Cerebellar nuclear complex (tissue), 1 donor: ENCODE measurements around the gene PPP6R3.

Source experiments
- DNase-seq, 2 experiments: peaks; one replicate each; lab custom pipeline; 2025; lab: John Stamatoyannopoulos, UW

PPP6R3 gene, protein sequence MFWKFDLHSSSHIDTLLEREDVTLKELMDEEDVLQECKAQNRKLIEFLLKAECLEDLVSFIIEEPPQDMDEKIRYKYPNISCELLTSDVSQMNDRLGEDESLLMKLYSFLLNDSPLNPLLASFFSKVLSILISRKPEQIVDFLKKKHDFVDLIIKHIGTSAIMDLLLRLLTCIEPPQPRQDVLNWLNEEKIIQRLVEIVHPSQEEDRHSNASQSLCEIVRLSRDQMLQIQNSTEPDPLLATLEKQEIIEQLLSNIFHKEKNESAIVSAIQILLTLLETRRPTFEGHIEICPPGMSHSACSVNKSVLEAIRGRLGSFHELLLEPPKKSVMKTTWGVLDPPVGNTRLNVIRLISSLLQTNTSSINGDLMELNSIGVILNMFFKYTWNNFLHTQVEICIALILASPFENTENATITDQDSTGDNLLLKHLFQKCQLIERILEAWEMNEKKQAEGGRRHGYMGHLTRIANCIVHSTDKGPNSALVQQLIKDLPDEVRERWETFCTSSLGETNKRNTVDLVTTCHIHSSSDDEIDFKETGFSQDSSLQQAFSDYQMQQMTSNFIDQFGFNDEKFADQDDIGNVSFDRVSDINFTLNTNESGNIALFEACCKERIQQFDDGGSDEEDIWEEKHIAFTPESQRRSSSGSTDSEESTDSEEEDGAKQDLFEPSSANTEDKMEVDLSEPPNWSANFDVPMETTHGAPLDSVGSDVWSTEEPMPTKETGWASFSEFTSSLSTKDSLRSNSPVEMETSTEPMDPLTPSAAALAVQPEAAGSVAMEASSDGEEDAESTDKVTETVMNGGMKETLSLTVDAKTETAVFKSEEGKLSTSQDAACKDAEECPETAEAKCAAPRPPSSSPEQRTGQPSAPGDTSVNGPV

DNA sequence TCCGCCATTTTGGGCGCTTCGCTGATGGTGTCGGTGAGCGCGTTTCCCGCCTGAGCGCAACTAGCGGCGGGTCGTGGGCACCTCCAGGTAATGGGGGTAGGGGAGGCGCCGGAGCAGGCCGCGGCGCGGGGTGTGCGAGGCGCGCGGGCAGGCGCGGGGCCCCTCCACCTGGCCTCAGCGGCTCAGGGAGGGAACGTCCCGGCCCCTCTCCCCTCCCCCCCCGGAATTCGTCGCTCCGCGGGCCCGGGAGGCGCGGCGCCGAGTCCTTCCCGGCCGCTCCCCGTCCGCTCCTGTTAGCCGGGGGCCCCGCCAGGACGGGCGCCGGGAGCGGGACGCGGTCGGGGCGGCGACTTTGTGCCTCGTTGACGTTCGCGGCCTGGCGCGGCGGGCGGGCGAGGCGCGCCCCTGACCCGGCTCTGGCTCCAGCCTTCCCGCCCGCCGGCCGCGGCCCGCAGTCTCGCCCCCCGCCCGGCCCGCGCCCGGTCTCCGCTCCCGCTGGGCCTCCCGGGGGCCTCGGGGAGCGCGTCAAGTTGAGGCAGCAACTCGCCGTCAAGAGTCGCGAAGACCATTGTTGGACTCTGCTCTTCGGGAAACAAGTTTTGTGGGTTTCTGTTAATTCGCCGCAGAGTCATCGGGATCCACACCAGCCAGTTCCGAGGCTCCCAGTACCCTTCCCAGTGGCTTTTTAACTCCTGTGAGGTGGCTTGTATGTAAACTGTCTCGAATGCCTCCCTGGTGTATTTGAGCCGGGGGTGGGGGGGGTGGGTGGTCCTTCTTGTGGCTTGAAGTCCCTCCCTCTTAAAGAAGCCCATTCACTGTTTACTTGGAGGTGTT, at the start of gene PPP6R3:
Gene PPP6R3 (plus strand): TSS at position 12 of the 834 bp plus-strand sequence. CDS start 76,913 bp downstream, outside the sequence.
- no peak for DNase-seq

DNA sequence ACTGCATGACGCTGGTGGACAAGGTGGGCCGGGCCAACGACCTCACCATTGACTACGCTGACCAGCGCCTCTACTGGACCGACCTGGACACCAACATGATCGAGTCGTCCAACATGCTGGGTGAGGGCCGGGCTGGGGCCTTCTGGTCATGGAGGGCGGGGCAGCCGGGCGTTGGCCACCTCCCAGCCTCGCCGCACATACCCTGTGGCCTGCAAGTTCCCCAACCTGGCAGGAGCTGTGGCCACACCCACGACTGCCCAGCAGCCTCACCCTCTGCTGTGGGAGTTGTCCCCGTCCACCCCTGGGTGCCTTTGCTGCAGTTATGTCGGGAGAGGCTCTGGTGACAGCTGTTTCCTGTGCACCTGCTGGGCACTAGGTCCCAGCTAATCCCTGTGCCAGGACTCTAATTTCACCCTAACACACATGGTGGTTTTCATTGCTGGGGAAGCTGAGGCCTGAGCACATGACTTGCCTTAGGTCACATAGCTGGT, 49.0 kb upstream of the PPP6R3 start:
- no peak for DNase-seq

DNA sequence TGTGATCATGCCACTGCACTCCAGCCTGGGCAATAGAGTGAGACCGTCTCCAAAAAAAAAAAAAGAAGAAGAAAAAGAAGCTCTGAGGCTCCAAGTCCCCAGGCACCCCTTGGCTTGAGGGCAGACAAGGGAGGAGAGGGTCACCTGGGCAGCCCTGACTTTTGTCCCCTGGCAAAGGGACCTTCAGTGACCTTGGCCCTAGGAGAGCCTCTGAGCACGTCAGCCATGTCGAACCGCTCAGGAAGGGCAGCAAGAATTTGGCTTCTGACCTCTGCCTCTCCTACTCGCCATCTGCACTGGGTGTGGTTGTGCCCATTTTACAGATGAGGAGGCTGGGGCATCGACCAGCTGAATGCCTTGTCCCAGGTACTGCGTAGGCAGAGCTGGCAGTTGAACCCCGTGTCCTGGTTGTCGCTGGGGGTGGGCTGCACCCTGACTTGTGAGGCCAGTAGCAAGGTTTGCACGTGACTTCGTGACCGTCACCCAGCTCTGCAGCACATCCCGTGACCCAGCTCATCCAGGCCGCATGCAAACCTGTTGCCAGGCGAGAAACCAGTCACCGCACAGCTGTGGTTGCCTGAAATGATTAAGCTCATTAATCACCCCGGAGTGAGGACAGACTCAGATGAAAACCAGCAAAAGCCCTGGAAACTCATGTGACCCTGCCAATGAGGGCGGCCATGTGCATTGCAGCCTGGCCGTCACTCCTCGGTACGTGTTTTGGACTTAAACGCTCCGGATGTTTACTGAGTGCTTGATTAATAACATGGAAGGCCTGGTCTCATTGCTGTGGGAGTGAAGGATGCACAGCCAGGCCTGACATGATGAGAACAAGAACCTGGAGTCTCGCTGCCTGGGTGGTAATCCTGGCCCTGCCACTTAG, 47.7 kb upstream of the PPP6R3 start:
- DNase-seq, result no peak

DNA sequence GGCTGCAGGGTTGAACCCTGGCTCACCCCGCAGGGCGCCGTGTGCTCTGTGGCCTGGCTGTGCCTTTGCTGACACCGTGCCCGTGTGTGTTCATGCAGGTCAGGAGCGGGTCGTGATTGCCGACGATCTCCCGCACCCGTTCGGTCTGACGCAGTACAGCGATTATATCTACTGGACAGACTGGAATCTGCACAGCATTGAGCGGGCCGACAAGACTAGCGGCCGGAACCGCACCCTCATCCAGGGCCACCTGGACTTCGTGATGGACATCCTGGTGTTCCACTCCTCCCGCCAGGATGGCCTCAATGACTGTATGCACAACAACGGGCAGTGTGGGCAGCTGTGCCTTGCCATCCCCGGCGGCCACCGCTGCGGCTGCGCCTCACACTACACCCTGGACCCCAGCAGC, 47.0 kb upstream of the PPP6R3 start:
- DNase-seq, result no peak

DNA sequence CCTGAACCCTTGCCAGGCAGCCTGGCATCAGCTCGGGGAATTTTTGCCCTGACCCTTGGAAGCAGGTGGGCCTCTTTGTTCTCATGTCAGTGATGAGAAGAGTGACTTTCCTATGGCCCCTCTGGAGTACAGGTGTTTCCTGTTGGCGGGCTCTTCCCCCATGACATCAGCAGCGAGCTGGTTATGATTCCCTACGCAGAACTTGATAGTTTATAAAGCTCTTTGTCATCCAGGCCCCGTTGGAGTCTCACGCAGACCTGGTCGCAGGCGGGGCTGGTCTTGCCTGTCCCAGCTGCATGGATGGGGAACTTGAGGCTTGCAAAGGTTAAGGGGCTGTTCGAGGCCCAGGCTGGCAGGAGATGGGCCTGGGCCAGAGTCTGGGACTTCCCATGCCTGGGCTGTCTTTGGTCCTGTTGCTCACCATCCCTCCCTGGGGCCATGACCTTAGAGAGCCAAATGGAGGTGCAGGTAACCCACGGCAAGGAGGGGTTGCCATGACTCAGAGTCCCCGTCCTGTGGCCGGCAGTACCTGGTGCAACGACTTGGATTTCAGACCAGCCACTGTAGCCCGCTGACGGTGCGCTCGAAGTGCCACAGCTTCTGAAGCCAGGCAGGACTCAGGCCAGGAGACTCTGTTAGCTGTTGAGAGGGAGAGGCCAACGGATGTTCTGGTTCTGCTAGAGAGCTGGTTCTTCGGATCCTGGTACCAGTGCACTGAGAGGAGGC, 45.9 kb upstream of the PPP6R3 start:
- no peak for DNase-seq

DNA sequence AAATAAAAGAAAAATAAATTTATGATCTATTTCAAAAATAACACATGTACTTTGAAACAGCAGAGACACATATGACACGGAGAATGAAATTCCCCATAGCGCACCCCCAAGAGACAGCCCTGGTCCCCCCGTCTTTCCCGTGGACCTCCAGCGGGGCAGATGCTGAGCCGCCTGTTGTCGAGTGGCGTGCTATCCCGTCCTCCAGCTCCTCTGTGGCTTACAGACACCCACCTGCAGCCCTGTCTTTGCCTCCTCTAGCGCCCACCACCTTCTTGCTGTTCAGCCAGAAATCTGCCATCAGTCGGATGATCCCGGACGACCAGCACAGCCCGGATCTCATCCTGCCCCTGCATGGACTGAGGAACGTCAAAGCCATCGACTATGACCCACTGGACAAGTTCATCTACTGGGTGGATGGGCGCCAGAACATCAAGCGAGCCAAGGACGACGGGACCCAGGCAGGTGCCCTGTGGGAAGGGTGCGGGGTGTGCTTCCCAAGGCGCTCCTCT, 44.4 kb upstream of the PPP6R3 start:
- DNase-seq, result no peak

DNA sequence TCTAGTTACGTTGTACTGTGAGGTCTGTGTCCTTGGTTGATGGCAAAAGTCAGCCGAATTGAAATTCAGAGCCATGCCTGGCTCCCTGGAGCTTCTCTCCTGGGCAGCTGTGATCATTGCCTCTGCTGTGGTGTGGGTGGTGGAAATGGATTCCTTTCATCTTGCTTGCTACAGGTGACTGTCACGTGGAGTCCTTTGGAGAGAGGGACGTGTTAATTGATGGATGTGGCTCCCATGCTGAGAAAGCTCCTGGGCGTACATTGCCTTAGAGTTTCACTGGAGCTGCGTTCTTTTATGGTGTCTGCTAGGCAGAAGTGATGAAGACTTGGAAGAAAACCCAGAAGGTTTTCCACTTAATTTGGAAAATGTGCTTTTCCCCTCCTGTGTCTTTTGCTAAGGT, 41.9 kb upstream of the PPP6R3 start:
- DNase-seq, result no peak

DNA sequence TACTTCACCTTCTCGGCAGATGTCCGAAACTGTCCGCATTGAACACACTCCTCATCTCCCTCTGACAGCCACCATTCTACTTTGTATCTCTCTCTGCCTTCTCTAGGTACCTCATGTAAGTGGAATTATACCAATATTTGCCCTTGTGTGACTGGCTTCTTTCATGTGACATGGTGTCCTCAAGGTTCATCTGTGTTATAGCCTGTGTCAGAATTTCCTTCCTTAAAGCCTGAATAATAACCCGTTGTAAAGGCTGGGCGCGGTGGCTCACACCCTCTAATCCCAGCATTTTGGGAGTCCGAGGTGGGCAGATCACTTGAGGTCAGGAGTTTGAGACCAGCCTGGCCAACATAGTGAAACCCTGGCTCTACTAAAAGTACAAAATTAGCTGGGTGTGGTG, 40.4 kb upstream of the PPP6R3 start:
- no peak for DNase-seq

DNA sequence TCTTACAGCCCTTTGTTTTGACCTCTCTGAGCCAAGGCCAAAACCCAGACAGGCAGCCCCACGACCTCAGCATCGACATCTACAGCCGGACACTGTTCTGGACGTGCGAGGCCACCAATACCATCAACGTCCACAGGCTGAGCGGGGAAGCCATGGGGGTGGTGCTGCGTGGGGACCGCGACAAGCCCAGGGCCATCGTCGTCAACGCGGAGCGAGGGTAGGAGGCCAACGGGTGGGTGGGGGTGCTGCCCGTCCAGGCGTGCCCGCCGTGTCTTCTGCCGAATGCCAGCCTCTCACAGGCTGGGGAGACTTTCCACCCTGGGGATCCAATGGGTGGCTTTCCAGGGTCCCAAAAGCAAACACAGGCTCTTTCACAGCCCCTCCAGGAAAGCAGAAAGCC, 37.1 kb upstream of the PPP6R3 start:
- no peak for DNase-seq

DNA sequence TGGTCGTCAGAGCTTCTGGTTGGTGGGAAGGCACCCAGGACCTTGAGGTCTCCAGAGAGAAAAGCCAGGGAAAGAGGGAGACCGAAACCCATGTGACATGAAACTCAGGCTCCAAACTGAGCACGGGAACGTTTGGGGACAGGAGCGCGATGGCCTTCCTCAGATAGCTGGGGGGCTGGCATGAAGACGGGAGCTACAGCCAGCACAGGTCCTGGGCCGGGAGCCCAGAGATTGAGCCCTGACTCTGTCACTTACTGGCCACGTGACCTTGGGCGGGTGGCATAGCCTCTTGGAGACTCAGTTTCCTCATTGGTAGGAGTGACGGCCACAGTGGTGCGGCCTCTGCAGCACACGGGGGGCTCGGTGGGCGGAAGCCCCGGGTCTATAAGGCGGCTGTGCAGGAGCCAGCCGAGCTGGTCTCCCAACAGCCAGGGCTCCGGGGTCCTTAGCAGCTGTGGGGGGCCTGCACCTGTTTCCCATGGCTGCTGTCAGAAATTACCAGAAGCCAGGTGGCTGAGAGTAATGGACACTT, 36.4 kb upstream of the PPP6R3 start:
- no peak for DNase-seq

DNA sequence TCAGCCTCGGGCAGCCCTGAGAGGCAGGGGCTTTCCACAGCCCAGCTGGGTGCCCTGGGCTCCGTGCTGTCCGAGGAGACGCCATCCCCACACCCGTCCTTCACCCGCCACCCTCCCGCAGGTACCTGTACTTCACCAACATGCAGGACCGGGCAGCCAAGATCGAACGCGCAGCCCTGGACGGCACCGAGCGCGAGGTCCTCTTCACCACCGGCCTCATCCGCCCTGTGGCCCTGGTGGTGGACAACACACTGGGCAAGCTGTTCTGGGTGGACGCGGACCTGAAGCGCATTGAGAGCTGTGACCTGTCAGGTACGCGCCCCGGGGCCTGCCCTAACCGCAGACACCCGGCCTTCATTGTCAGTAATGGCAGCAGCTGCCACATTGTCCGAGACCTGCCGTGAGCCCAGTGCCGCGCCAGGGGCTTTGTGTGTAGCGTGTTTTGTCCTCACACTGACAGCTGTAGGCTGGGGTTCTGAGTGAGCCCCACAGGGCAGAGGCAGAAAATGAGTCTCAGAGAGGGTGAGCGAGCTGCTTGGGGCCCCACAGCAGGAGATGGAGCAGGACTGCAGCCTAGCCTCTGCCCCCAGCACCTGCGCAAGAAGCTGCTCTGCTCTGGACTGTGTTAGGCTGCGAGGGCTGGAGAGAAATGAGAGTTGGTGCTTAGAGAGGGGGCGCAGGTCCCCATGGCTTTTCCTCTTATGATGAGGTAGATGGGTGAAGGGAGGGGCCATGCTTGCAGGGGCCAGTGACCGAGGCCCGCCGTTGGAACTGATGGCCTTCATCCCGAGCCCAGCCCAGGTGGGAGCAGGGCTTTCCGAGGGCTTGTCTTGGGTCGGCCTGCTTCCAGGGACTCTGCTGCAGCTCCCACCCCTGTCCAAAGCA, 35.3 kb upstream of the PPP6R3 start:
- no peak for DNase-seq

DNA sequence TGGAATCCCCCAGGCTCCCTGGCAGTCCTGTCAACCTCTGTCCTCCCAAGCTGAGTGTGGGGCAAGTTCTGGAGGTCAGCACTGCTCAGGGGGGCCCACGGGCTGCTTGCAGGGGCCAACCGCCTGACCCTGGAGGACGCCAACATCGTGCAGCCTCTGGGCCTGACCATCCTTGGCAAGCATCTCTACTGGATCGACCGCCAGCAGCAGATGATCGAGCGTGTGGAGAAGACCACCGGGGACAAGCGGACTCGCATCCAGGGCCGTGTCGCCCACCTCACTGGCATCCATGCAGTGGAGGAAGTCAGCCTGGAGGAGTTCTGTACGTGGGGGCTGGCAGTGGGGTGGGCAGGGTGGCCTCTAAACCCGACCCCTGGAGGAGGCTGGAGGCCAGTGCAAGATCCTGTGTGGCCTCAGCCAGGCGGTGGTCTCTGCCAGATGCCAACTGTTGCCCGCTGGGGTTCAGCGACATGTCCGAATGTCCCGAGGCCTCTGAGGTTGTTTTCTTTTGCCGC, 34.6 kb upstream of the PPP6R3 start:
- DNase-seq, result no peak

DNA sequence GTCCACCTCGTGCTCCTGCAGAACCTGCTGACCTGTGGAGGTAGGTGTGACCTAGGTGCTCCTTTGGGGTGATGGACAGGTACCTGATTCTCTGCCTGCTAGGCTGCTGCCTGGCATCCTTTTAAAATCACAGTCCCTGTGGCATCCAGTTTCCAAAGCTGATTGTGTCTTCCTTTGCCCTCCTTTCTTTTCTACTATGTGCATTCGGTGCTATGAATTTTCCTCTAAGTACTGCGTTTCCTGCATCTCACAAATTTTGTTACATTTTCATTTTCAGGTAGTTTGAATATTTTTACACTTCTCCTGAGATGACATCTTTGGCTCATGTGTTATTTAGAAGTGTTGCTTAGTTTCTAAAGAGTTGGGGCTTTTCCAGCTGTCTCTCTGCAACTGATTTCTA, 30.9 kb upstream of the PPP6R3 start:
- DNase-seq, result no peak

DNA sequence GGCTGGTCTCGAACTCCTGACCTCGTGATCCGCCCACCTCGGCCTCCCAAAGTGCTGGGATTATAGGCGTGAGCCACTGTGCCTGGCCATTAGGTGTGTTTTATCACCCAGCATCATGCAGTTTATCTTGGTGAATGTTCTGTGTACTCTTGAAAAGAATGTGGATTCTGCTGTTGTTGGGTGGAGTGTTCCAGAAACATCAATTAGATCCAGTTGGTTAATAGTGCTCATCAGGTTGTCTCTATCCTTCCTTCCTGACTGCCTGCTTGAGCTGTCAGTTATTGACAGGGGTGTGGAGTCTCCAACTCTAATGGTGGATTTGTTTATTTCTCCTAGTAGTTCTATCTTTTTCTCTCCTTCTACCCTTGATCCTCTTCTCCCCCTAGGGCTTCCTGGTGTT, 30.2 kb upstream of the PPP6R3 start:
- no peak for DNase-seq

DNA sequence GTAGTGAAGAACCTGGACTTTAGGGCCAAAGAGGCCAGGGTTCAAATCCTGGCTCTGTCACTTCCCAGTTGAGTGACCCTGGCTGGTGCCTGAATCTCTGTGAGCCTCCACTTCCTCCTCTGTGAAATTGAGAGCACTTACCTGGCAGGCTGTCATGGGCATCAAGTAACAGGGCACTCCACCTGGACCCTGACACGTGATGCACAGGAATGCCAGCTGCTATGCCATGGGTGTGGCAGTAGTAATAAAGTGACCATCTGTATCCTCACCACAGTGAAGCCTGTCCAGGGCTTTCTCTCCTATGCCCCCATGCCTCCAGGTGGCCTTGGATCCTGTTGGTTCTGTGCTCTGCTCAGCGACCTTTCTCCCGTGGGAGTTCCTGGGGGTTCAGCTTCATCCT, 29.8 kb upstream of the PPP6R3 start:
- DNase-seq, result no peak

DNA sequence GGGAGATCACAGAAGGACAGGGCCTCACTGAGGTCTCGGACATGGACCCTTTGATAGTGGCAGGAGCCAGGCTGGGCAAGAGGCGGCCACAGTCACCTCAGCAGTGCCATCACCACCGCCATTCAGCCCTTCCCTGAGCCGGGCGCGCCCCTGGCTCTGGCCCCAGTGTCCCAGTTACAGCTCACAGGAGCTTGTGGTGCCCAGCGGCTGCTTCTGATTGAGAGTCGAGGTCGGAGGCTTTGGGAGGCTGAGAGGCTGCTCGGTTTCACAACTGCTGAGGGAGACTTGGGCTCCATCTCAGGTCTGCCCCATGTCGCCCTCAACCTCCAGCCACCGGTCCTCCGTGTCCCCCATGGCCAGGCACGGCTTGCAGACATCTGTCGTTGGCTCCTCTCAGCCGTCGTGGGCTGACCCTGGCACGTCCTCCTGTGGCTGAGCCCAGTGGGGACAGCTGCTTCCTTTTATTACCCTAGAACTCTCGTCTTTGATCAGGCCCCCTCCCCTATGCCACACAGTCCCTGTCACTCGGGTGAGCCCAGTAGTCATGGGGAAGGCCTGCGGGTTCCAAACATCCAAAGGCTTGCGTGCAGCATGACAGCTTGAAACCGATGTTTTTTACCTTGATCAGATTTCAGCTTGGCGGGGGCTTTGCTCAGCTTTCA, 28.4 kb upstream of the PPP6R3 start:
- DNase-seq, result no peak

DNA sequence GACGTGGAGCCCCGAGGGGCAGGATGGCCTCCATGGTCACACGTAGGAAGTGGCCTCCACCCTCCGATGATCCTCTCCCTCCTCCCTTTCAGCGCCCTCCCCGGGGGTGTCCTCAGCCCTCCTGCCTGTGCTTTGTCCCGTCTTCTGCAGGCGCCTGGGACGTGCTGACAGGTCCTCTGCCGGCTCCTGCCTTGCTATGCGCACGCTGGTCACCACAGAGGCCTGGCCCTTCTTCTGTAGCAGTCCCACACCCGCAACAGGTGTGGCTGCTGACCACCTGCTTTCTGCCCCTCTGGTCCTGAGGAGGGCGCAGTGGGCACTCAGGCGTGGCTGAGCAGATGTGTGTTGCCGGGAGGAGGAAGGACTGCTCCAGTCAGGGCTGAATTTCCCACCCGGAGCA, 27.7 kb upstream of the PPP6R3 start:
- no peak for DNase-seq

DNA sequence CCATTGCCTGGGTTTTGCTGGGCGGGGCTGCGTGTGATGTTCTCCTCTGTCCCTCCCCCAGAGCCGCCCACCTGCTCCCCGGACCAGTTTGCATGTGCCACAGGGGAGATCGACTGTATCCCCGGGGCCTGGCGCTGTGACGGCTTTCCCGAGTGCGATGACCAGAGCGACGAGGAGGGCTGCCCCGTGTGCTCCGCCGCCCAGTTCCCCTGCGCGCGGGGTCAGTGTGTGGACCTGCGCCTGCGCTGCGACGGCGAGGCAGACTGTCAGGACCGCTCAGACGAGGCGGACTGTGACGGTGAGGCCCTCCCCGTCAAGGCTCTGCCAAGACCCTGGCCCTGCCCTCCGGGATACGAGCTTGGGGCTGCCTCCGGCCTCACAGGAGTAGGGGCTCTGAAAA, 27.0 kb upstream of the PPP6R3 start:
- no peak for DNase-seq
